ENCODE measurements around the gene FOXJ1. TPM values are rescaled to one million over a fixed set of nuclear protein-coding genes. Genes with fewer than 3 reads are reported as not detected.

The FOXJ1 gene
- total and polyA plus RNA-seq, 2 experiments from 2014 or later: 0.12 to 0.18 TPM

DNA sequence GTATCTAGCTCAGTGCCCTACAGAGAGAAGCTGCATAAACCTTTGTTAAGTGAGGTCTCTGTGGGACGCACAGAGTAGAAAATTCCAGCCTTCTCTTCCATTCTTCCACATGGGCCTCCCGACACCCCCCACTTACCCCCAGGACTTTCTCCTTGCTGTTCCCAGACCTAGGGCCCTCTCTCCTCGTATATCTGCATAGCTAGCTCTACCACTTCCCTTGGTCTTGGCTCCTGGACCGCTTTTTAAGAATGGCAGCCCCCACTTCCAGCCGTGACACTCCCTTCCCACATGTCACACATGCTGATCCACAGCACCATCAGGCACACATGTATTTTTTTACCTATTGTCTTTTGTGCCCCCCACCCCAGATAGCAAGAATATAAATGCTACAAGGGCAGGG lies 16.7 kb upstream of the FOXJ1 start:
- TF ChIP-seq, protein P1, sequence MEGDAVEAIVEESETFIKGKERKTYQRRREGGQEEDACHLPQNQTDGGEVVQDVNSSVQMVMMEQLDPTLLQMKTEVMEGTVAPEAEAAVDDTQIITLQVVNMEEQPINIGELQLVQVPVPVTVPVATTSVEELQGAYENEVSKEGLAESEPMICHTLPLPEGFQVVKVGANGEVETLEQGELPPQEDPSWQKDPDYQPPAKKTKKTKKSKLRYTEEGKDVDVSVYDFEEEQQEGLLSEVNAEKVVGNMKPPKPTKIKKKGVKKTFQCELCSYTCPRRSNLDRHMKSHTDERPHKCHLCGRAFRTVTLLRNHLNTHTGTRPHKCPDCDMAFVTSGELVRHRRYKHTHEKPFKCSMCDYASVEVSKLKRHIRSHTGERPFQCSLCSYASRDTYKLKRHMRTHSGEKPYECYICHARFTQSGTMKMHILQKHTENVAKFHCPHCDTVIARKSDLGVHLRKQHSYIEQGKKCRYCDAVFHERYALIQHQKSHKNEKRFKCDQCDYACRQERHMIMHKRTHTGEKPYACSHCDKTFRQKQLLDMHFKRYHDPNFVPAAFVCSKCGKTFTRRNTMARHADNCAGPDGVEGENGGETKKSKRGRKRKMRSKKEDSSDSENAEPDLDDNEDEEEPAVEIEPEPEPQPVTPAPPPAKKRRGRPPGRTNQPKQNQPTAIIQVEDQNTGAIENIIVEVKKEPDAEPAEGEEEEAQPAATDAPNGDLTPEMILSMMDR (IDR thresholded peaks at IDR 0.05; ENCODE audit: low read depth, low read length): no peak
- Histone ChIP-seq H3K27me3 (no peaks in the 10 kb centered on the region), H3K36me3 (no peaks in the 10 kb centered on the region), H3K4me3 (no peak overlapping the region), H3K27ac (no peak overlapping the region), H3K9me3 (ENCODE audit: low read depth) (no peaks in the 10 kb centered on the region), H3K4me1 (ENCODE audit: low read depth) (peaks cover 19% of the 10 kb centered on the region)
- no peak for DNase-seq (ENCODE audit: low read depth in 1 of 2, low spot score in 1 of 2)

DNA sequence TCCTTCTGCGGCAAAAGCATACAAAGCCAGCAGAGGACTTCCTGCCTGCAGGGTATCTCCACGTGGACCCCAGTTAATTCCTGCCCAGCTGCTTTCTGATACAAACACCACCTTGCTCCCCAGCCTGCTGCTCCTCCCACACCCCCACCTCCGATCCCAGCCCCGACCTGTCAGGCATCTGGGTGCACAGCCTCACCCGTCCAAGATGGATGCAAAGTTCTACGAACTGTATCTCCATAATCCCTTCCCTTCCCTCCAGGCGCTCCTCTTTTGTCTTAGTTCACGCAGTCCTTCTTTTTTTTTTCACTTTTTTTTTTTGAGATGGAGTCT lies 15.6 kb upstream of the FOXJ1 start:
- no peak for DNase-seq (ENCODE audit: low read depth in 1 of 2, low spot score in 1 of 2)
- no peaks in the 10 kb centered on the region for H3K36me3 ChIP-seq
- no peak overlapping the region for H3K4me3 ChIP-seq
- H3K27me3 ChIP-seq: no peaks in the 10 kb centered on the region
- H3K4me1 ChIP-seq (ENCODE audit: low read depth): peaks cover 9% of the 10 kb centered on the region
- H3K27ac ChIP-seq: no peak overlapping the region
- TF ChIP-seq, protein P1 (IDR thresholded peaks at IDR 0.05; ENCODE audit: low read depth, low read length): no peak
- no peaks in the 10 kb centered on the region for H3K9me3 ChIP-seq (ENCODE audit: low read depth)

DNA sequence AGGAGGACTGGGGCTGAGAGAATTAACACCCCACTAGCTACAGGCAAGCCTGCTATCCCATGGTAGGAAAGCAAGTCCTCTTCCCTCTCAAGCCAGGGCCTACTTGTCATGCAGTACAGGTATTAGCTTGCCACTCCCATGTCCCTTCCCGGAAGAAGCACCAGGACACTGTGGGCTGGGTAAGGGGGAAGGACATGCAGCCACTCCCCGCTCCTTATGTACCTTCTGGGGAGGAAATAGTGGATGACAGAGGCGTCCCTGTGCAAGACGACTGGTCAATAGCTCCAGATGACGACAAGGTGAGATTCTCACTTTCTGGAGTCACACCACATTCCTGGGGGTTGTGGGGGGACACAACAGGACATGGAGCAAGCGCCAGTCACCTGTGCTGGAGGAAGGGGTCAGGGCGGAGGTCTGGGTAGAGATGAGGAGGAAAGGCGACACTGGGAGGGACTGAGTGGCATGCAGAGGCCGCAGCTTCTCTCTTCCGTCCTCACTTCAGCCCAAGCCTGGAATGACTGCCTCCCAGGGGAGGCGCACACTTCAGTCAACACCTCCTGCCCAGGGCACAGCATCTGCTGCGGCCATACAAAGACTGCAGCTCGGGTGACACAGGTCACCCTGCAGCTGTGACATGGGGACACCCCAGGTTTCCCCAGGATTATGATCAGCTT lies 15.1 kb upstream of the FOXJ1 start:
- no peak overlapping the region for H3K27ac ChIP-seq
- DNase-seq (ENCODE audit: low read depth in 1 of 2, low spot score in 1 of 2): no peak
- H3K36me3 ChIP-seq: no peaks in the 10 kb centered on the region
- peaks cover 4% of the 10 kb centered on the region for H3K4me1 ChIP-seq (ENCODE audit: low read depth)
- TF ChIP-seq, protein P1 (IDR thresholded peaks at IDR 0.05; ENCODE audit: low read depth, low read length): no peak
- no peak overlapping the region for H3K4me3 ChIP-seq
- H3K9me3 ChIP-seq (ENCODE audit: low read depth): no peaks in the 10 kb centered on the region
- no peaks in the 10 kb centered on the region for H3K27me3 ChIP-seq

DNA sequence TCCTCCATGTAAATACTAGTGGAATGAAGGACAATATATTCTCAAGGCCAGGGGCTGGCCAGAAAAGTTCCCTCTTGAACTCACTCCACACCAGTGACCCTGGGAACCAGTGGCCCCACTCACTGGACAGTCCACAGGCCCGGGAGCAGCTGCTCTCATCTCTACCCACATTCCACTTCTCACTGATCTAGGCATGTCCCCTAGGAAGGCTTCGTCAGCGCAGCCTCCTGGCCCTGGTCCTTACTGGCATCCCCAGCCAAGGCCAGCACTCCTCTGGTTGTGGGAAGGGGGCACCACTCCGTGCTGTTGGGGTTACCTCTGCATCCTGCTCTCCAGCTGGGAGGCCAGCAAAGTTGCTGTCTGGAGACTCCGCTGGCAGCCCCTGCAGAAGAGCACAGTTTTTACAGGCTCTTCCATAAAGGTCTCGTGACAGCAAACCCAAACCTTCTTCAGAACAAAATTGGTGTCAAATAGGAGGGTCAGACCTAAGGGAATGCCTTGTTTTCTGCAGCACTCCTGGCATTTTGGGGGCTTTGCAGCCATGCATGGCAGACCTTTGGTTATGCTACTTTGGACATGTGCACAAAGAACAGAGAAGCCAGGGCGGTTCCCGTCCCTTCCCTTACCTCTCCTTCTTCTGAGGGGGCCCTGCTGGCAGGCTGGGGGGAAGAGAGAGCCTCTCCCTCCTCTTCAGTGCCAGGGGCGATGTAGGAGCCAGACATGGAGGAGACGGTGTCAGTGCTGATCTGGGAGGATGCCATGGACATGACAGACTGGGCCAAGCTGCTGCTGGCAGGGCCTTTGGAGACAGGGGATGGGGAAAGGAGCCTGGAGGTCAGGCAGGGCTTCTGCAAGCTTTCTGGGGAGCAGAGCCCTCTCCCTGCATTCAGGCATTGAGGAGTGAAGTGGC lies 14.1 kb upstream of the FOXJ1 start:
- H3K4me3 ChIP-seq: no peak overlapping the region
- TF ChIP-seq, protein P1 (IDR thresholded peaks at IDR 0.05; ENCODE audit: low read depth, low read length): no peak
- no peak for DNase-seq (ENCODE audit: low read depth in 1 of 2, low spot score in 1 of 2)

DNA sequence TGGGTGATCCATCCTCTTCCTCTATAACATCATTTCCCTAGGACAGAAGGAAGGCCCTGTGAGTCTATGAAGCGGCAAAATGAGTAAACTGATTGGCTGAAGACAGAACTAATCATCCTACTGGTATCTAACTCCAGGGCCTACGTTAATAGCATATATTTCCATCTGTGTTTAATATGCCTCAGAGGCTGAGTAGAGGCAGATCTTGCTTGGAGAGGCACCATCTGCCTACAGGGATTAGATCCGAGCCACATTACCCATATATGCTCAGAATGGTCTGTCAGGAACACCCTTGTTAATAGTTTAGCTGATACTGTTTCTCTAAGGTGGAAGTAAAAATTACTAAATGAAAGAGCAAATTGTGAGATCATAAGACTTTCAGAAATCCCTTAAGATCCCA lies 13.2 kb upstream of the FOXJ1 start:
- no peak for DNase-seq (ENCODE audit: low read depth in 1 of 2, low spot score in 1 of 2)
- no peaks in the 10 kb centered on the region for H3K4me1 ChIP-seq (ENCODE audit: low read depth)
- TF ChIP-seq, protein P1 (IDR thresholded peaks at IDR 0.05; ENCODE audit: low read depth, low read length): no peak
- no peaks in the 10 kb centered on the region for H3K9me3 ChIP-seq (ENCODE audit: low read depth)
- no peak overlapping the region for H3K4me3 ChIP-seq
- no peaks in the 10 kb centered on the region for H3K27me3 ChIP-seq
- no peaks in the 10 kb centered on the region for H3K36me3 ChIP-seq
- H3K27ac ChIP-seq: no peak overlapping the region

More for the DNA sequence above, 14.1 kb upstream of the FOXJ1 start:
- no peaks in the 10 kb centered on the region for H3K9me3 ChIP-seq (ENCODE audit: low read depth)
- H3K27me3 ChIP-seq: no peaks in the 10 kb centered on the region
- H3K36me3 ChIP-seq: no peaks in the 10 kb centered on the region
- H3K27ac ChIP-seq: no peak overlapping the region
- H3K4me1 ChIP-seq (ENCODE audit: low read depth): no peaks in the 10 kb centered on the region

Measured in cardiac muscle cell (in vitro differentiated cells and primary cell).